Upper lobe of left lung (tissue), 6 donors: ENCODE data around the gene TGOLN2. TPM values are rescaled to one million over a fixed set of nuclear protein-coding genes. Genes with fewer than 3 reads are reported as not detected.

ENCODE experiments used
- ATAC-seq, 2 donors: fragments of 200-7000 bp; cut with Tn5 transposase; one replicate each; pipeline ENCODE4 v1.9.1; 2022; ENCODE audit warnings: mild to moderate bottlenecking in 2 of 2, moderate library complexity in 2 of 2; ENCODE audit not compliant: low FRiP score in 2 of 2
- DNase-seq, 2 donors: peaks; one replicate each; pipeline ENCODE4 v3.0.0-alpha.2; 2019 to 2020
- H3K27ac ChIP-seq, 4 donors: fragments of 200-600 bp; sonication (generic); one replicate each; pipeline ENCODE4 v1.5.1; 2016 to 2019
- H3K27me3 ChIP-seq, 4 donors: fragments of 200-600 bp; sonication (generic); one replicate each; pipeline ENCODE4 v1.5.1; 2017 to 2019
- H3K36me3 ChIP-seq, 4 donors: fragments of 200-600 bp; sonication (generic); one replicate each; pipeline ENCODE4 v1.5.1; 2016 to 2019
- H3K4me1 ChIP-seq, 4 donors: fragments of 200-600 bp; sonication (generic); one replicate each; pipeline ENCODE4 v1.5.1; 2018 to 2019
- H3K4me3 ChIP-seq, 4 donors: fragments of 200-600 bp; sonication (generic); one replicate each; pipeline ENCODE4 v1.5.1; 2017 to 2019; ENCODE audit warnings: mild to moderate bottlenecking in 2 of 4, moderate library complexity in 1 of 4
- H3K9me3 ChIP-seq, 4 donors: fragments of 200-600 bp; sonication (generic); one replicate each; pipeline ENCODE4 v1.5.1; 2018 to 2019
- POLR2A ChIP-seq, 4 donors: fragments of 450-650 bp; IDR thresholded peaks; one replicate each; pipeline ENCODE4 v1.5.1; 2016 to 2017; ENCODE audit warnings: antibody characterized with exemption in 4 of 4, mild to moderate bottlenecking in 2 of 4
- POLR2AphosphoS5 ChIP-seq, 2 donors: sonication (generic); formaldehyde crosslinking; IDR thresholded peaks; one replicate each; pipeline ENCODE4 v1.5.1; 2017; ENCODE audit warnings: antibody characterized with exemption in 2 of 2
- WGBS, 2 donors: methylation state at CpG; one replicate each; pipeline ENCODE4 v1.1.5; 2017 to 2018; 5-methylcytosine and 5-hydroxymethylcytosine counted together
- small RNA-seq, 4 donors: library from RNA; depleted of rRNA; stranded (forward); fragments of <200 nt; gene quantifications; one replicate each; pipeline ENCODE3, GENCODE V24; 2016
- total RNA-seq, 6 donors: library from RNA; depleted of rRNA in 4 of 6; stranded (reverse); fragments of >200 nt in 4 of 6; gene quantifications; one replicate each; pipeline versions ENCODE4 v1.1.0 to v1.2.1, GENCODE V29; 2016 to 2021
- donor health status: DM: no; HTN: no; CAD: no; lungs with moderate emphysema.
- donor health status: DM: no; HTN: yes; CAD: no; lungs with severe emphysema.

Gene TGOLN2
- total RNA-seq, 6 donors from 2014 or later = 128 to 172 (median 147) TPM

- 29 to 39% methylated on average over 5 to 6 of the region's 6 CpGs for WGBS, 2 donors
- Histone ChIP-seq H3K27ac (peak overlapping the region; percentile 25 to 54 (median 36)), H3K9me3 (no peaks in the 10 kb centered on the region), H3K27me3 (no peaks in the 10 kb centered on the region), H3K4me3 (no peak overlapping the region), H3K4me1 (peaks cover 22 to 47% (median 35%) of the 10 kb centered on the region in 4 donors), H3K36me3 (no peaks in the 10 kb centered on the region)
- no peak for ATAC-seq
- DNase-seq = peak in 1 of 2 donors; percentile 75
- TF ChIP-seq POLR2A (IDR thresholded peaks at IDR 0.05) (no peak), POLR2AphosphoS5 (IDR thresholded peaks at IDR 0.05) (peak in 1 of 2 donors; percentile 37)
Observed at GRCh38 chr2:85269959-85270358, 57.8 kb downstream of the TGOLN2 start.

Small RNA genes lying within 50 kb of the gene (small RNA-seq; reads per million reads assigned to genes)
- gene AC062037.1 (0 reads per million in 4 donors), gene RF00019 (0 reads per million in 4 donors), gene RN7SL113P (0 reads per million in 4 donors)

Other genes with a start within 250 kb of the TGOLN2 start
- gene TCF7L1, start 194.6 kb downstream of the TGOLN2 start, total RNA-seq = 10 to 100 TPM in 4 of 6 donors, 1 to 10 TPM in 2; 7.3 to 18.4 (median 11.2) TPM
- gene RETSAT, start 26.5 kb upstream of the TGOLN2 start, total RNA-seq = 10 to 100 TPM; 36.7 to 81.5 (median 57.9) TPM
- gene ELMOD3, start 26.8 kb upstream of the TGOLN2 start, total RNA-seq = 10 to 100 TPM; 13.2 to 82.8 (median 24.1) TPM
- gene CAPG, start 82.4 kb upstream of the TGOLN2 start, total RNA-seq = 100 to 1,000 TPM; 169 to 611 (median 375) TPM
- gene SH2D6, start 90.7 kb upstream of the TGOLN2 start, total RNA-seq = under 1 TPM in 1 of 6 donors, not detected in 5; 0.51 TPM
- gene MAT2A, start 211.2 kb upstream of the TGOLN2 start, total RNA-seq = 100 to 1,000 TPM; 108 to 219 (median 168) TPM
- gene GGCX, start 233.5 kb upstream of the TGOLN2 start, total RNA-seq = 10 to 100 TPM; 21.2 to 70.6 (median 38.0) TPM
- gene VAMP8, start 249.6 kb upstream of the TGOLN2 start, total RNA-seq = 100 to 1,000 TPM in 4 of 6 donors, 10 to 100 TPM in 2; 62.8 to 289 (median 154) TPM